ENCODE data around the gene RTN4RL1. TPM values are rescaled to one million over a fixed set of nuclear protein-coding genes. Genes with fewer than 3 reads are reported as not detected.

The RTN4RL1 gene
- total and polyA plus RNA-seq, 2 of the 13 experiments (the other 11 are each of a cell fraction or from before 2014, with no cell fraction given) = 0.01 TPM; not detected in 1

DNA sequence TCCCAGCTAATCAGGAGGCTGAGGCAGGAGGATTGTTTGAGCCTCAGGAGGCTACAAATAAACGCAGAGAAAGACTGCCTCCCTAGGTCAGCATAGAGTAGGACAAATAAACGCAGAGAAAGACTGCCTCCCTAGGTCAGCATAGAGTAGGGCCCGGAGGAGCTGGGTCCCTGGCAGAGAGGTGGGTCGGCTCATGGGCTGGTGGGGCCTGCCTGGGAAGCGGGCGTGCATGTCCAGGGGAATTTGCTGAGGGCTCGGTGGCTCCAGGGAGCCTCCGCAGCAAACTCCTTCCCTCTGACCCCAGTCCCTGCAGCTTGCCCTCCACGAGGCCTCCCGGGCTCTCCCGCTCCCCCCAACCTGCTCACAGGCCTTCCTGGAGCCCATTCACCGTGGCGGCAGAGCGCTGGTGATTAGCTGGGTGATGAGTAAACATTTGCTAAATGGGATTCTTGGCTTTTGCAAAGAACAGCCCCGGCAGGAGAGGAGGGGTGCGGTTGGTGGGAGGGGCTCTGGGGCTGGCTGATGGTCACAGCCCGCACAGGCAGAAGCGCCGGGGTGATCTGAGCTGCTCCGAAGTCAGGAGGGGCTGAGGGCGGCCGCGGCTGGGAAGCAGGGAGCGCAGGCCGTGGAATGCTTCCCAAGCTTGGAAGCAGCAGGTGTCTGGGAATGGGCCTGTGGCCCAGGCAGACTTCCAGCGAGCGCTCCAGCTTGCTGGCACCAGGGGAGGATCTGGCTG lies 93.1 kb downstream of the RTN4RL1 start (continued):
- TF ChIP-seq SOX13 (IDR thresholded peaks at IDR 0.05) = no peak
- TF ChIP-seq SOX13 (CRISPR knock-in tag; conservative IDR thresholded peaks at IDR 0.05 in 1 of 2, IDR thresholded peaks at IDR 0.05 in 1 of 2) = peak in 1 of 2 experiments; percentile 16; a peak in 1 of 4 replicates
- peak; percentile 39; the same call in 1 of the 2 replicates for TF ChIP-seq ZFX (CRISPR knock-in tag; IDR thresholded peaks at IDR 0.05; ENCODE audit: low read depth)
- no peak for TF ChIP-seq ZNF510 (CRISPR knock-in tag; IDR thresholded peaks at IDR 0.05; ENCODE audit: low read depth)
- TF ChIP-seq, protein P1, sequence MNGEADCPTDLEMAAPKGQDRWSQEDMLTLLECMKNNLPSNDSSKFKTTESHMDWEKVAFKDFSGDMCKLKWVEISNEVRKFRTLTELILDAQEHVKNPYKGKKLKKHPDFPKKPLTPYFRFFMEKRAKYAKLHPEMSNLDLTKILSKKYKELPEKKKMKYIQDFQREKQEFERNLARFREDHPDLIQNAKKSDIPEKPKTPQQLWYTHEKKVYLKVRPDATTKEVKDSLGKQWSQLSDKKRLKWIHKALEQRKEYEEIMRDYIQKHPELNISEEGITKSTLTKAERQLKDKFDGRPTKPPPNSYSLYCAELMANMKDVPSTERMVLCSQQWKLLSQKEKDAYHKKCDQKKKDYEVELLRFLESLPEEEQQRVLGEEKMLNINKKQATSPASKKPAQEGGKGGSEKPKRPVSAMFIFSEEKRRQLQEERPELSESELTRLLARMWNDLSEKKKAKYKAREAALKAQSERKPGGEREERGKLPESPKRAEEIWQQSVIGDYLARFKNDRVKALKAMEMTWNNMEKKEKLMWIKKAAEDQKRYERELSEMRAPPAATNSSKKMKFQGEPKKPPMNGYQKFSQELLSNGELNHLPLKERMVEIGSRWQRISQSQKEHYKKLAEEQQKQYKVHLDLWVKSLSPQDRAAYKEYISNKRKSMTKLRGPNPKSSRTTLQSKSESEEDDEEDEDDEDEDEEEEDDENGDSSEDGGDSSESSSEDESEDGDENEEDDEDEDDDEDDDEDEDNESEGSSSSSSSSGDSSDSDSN (CRISPR knock-in tag; IDR thresholded peaks at IDR 0.05) = peak; percentile 54
- peak; percentile 31; the same call in 1 of the 2 replicates for TF ChIP-seq ZMYM3 (CRISPR knock-in tag; IDR thresholded peaks at IDR 0.05)
- peak; percentile 25 for TF ChIP-seq STAG1 (CRISPR knock-in tag; IDR thresholded peaks at IDR 0.05)
- TF ChIP-seq SALL1 (CRISPR knock-in tag; IDR thresholded peaks at IDR 0.05) = peak; percentile 57; the same call in 1 of the 2 replicates
- no peak for TF ChIP-seq LCORL (IDR thresholded peaks at IDR 0.05)
- TF ChIP-seq LCORL (CRISPR knock-in tag; IDR thresholded peaks at IDR 0.05) = peak; percentile 44; the same call in 1 of the 2 replicates
- TF ChIP-seq ZIK1 (CRISPR knock-in tag; IDR thresholded peaks at IDR 0.05; ENCODE audit: borderline replicate concordance, low read depth) = no peak
- TF ChIP-seq, protein P2, sequence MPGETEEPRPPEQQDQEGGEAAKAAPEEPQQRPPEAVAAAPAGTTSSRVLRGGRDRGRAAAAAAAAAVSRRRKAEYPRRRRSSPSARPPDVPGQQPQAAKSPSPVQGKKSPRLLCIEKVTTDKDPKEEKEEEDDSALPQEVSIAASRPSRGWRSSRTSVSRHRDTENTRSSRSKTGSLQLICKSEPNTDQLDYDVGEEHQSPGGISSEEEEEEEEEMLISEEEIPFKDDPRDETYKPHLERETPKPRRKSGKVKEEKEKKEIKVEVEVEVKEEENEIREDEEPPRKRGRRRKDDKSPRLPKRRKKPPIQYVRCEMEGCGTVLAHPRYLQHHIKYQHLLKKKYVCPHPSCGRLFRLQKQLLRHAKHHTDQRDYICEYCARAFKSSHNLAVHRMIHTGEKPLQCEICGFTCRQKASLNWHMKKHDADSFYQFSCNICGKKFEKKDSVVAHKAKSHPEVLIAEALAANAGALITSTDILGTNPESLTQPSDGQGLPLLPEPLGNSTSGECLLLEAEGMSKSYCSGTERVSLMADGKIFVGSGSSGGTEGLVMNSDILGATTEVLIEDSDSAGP (CRISPR knock-in tag; IDR thresholded peaks at IDR 0.05; ENCODE audit: borderline replicate concordance) = no peak
- peak; percentile 60; the same call in 1 of the 2 replicates for TF ChIP-seq KDM2A (CRISPR knock-in tag; IDR thresholded peaks at IDR 0.05; ENCODE audit: borderline replicate concordance, low read depth)
- no peak for TF ChIP-seq ZNF496 (CRISPR knock-in tag; IDR thresholded peaks at IDR 0.05; ENCODE audit: insufficient replicate concordance)
- TF ChIP-seq MYC (CRISPR knock-in tag; IDR thresholded peaks at IDR 0.05; ENCODE audit: borderline replicate concordance) = peak; percentile 22; the same call in 1 of the 2 replicates
- TF ChIP-seq SP5 (CRISPR knock-in tag; IDR thresholded peaks at IDR 0.05; ENCODE audit: borderline replicate concordance, low read depth) = peak; percentile 27; the same call in 1 of the 2 replicates
- peak; percentile 19; the same call in 1 of the 2 replicates for TF ChIP-seq HOXA3 (CRISPR knock-in tag; IDR thresholded peaks at IDR 0.05)
- TF ChIP-seq, protein P3, sequence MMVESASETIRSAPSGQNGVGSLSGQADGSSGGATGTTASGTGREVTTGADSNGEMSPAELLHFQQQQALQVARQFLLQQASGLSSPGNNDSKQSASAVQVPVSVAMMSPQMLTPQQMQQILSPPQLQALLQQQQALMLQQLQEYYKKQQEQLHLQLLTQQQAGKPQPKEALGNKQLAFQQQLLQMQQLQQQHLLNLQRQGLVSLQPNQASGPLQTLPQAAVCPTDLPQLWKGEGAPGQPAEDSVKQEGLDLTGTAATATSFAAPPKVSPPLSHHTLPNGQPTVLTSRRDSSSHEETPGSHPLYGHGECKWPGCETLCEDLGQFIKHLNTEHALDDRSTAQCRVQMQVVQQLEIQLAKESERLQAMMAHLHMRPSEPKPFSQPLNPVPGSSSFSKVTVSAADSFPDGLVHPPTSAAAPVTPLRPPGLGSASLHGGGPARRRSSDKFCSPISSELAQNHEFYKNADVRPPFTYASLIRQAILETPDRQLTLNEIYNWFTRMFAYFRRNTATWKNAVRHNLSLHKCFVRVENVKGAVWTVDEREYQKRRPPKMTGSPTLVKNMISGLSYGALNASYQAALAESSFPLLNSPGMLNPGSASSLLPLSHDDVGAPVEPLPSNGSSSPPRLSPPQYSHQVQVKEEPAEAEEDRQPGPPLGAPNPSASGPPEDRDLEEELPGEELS (CRISPR knock-in tag; IDR thresholded peaks at IDR 0.05) = peak; percentile 28; the same call in 1 of the 2 replicates
- 0 out of 2 replicates have a peak, but pooled peaks have one; percentile 20 for TF ChIP-seq MTA1 (CRISPR knock-in tag; IDR thresholded peaks at IDR 0.05; ENCODE audit: borderline replicate concordance)
- TF ChIP-seq ZBTB7B (CRISPR knock-in tag; IDR thresholded peaks at IDR 0.05) = 0 out of 2 replicates have a peak, but pooled peaks have one; percentile 46
- 0 out of 2 replicates have a peak, but pooled peaks have one; percentile 3 for TF ChIP-seq GATAD2A (CRISPR knock-in tag; IDR thresholded peaks at IDR 0.05)

All from HepG2 (cell line).